ENCODE results near the gene TGFB3.
"Not testable (repeated sequence)": the region's sequence is repeated elsewhere in the genome, so short reads cannot be mapped to it uniquely, and the experiment has no call there.

TGFB3 gene

GRCh38 chr14:76015191-76015590, 33.4 kb upstream of the TGFB3 start:
- no peaks in the 10 kb centered on the region for H3K9me2 ChIP-seq (replicated peaks; ENCODE audit: control insufficient read depth, low read length)
- TF ChIP-seq CTCF (IDR thresholded peaks at IDR 0.05; ENCODE audit: low read depth, low read length, poor library complexity, severe bottlenecking) (no peak), EZH2phosphoT487 (IDR thresholded peaks at IDR 0.05; ENCODE audit: borderline replicate concordance, low read length) (no peak)
- no peak overlapping the region for H3K27ac ChIP-seq (ENCODE audit: low read depth, low read length)
- H3K4me2 ChIP-seq (ENCODE audit: low read length), result peak overlapping the region; percentile 38
- peaks cover 6% of the 10 kb centered on the region; the same call in 1 of the 2 replicates for H3K9me3 ChIP-seq (ENCODE audit: control insufficient read depth, insufficient read depth, low read length)
- H3K4me1 ChIP-seq (ENCODE audit: control insufficient read depth, low read length), result peaks cover 24% of the 10 kb centered on the region
- no peaks in the 10 kb centered on the region for H3K27me3 ChIP-seq (ENCODE audit: control insufficient read depth, low read length)
- H4K20me1 ChIP-seq (ENCODE audit: control insufficient read depth, insufficient read depth, low read depth, low read length), result no peaks in the 10 kb centered on the region
- no peaks in the 10 kb centered on the region for H3F3A ChIP-seq (ENCODE audit: control insufficient read depth, insufficient read depth)
- no peaks in the 10 kb centered on the region for H3K36me3 ChIP-seq (ENCODE audit: control insufficient read depth, low read length)
- H3K4me3 ChIP-seq (ENCODE audit: low read length), result peak overlapping the region; percentile 27; the same call in 1 of the 2 replicates
- no peaks in the 10 kb centered on the region for H3K79me2 ChIP-seq (ENCODE audit: control insufficient read depth, low read length)

- no peaks in the 10 kb centered on the region for H3K79me2 ChIP-seq (ENCODE audit: control insufficient read depth, low read length)
- H3K4me3 ChIP-seq (ENCODE audit: low read length), result no peak overlapping the region
- no peaks in the 10 kb centered on the region for H4K20me1 ChIP-seq (ENCODE audit: control insufficient read depth, insufficient read depth, low read depth, low read length)
- no peak overlapping the region for H3K27ac ChIP-seq (ENCODE audit: low read depth, low read length)
- peaks cover 24% of the 10 kb centered on the region for H3K4me1 ChIP-seq (ENCODE audit: control insufficient read depth, low read length)
- 0 out of 2 replicates have a peak, but pooled peaks cover 2% of the 10 kb centered on the region for H3K9me3 ChIP-seq (ENCODE audit: control insufficient read depth, insufficient read depth, low read length)
- TF ChIP-seq EZH2phosphoT487 (IDR thresholded peaks at IDR 0.05; ENCODE audit: borderline replicate concordance, low read length) (no peak), CTCF (IDR thresholded peaks at IDR 0.05; ENCODE audit: low read depth, low read length, poor library complexity, severe bottlenecking) (no peak)
- no peaks in the 10 kb centered on the region for H3K27me3 ChIP-seq (ENCODE audit: control insufficient read depth, low read length)
- H3K4me2 ChIP-seq (ENCODE audit: low read length), result no peak overlapping the region
- H3F3A ChIP-seq (ENCODE audit: control insufficient read depth, insufficient read depth), result no peaks in the 10 kb centered on the region
- no peaks in the 10 kb centered on the region for H3K36me3 ChIP-seq (ENCODE audit: control insufficient read depth, low read length)
- H3K9me2 ChIP-seq (replicated peaks; ENCODE audit: control insufficient read depth, low read length), result no peaks in the 10 kb centered on the region
Measured at GRCh38 chr14:76012354-76012753, 30.6 kb upstream of the TGFB3 start.

- Histone ChIP-seq H3K4me2 (ENCODE audit: low read length) (no peak overlapping the region), H3K36me3 (ENCODE audit: control insufficient read depth, low read length) (no peaks in the 10 kb centered on the region), H3K4me1 (ENCODE audit: control insufficient read depth, low read length) (peaks cover 19% of the 10 kb centered on the region), H3K4me3 (ENCODE audit: low read length) (no peak overlapping the region), H3K9me3 (ENCODE audit: control insufficient read depth, insufficient read depth, low read length) (0 out of 2 replicates have a peak, but pooled peaks cover 2% of the 10 kb centered on the region), H3K27me3 (ENCODE audit: control insufficient read depth, low read length) (no peaks in the 10 kb centered on the region), H3K9me2 (replicated peaks; ENCODE audit: control insufficient read depth, low read length) (no peaks in the 10 kb centered on the region), H3K27ac (ENCODE audit: low read depth, low read length) (no peak overlapping the region), H3F3A (ENCODE audit: control insufficient read depth, insufficient read depth) (no peaks in the 10 kb centered on the region), H3K79me2 (ENCODE audit: control insufficient read depth, low read length) (no peaks in the 10 kb centered on the region), H4K20me1 (ENCODE audit: control insufficient read depth, insufficient read depth, low read depth, low read length) (no peaks in the 10 kb centered on the region)
- TF ChIP-seq CTCF (IDR thresholded peaks at IDR 0.05; ENCODE audit: low read depth, low read length, poor library complexity, severe bottlenecking), result no peak
- TF ChIP-seq EZH2phosphoT487 (IDR thresholded peaks at IDR 0.05; ENCODE audit: borderline replicate concordance, low read length), result no peak
Measured at GRCh38 chr14:76011930-76012329, 30.1 kb upstream of the TGFB3 start.

GRCh38 chr14:76009627-76010026, 27.8 kb upstream of the TGFB3 start:
- H3K27ac ChIP-seq (ENCODE audit: low read depth, low read length); H3K9me2 ChIP-seq (replicated peaks; ENCODE audit: control insufficient read depth, low read length); H4K20me1 ChIP-seq (ENCODE audit: control insufficient read depth, insufficient read depth, low read depth, low read length); H3K36me3 ChIP-seq (ENCODE audit: control insufficient read depth, low read length); H3K27me3 ChIP-seq (ENCODE audit: control insufficient read depth, low read length); H3F3A ChIP-seq (ENCODE audit: control insufficient read depth, insufficient read depth); H3K9me3 ChIP-seq (ENCODE audit: control insufficient read depth, insufficient read depth, low read length); H3K79me2 ChIP-seq (ENCODE audit: control insufficient read depth, low read length); H3K4me1 ChIP-seq (ENCODE audit: control insufficient read depth, low read length); H3K4me2 ChIP-seq (ENCODE audit: low read length); H3K4me3 ChIP-seq (ENCODE audit: low read length): not testable (repeated sequence)

All from DOHH2 (cell line).